Pancreas (tissue), 10 donors: Measurements from ENCODE around the gene B3GALT4. TPM values are rescaled to one million over a fixed set of nuclear protein-coding genes. Genes with fewer than 3 reads are reported as not detected.

Source experiments
- ATAC-seq, 4 donors: fragments of 200-7000 bp; cut with Tn5 transposase; one replicate each; pipeline versions ENCODE4 v1.8.0 to v1.9.1; 2020; ENCODE audit warnings: mild to moderate bottlenecking in 4 of 4, moderate library complexity in 4 of 4
- DNase-seq, 6 donors: peaks; one replicate each; pipeline ENCODE4 v3.0.0-alpha.2; 2020
- FAIRE-seq: peaks from 2 replicates; lab custom pipeline; 2012; peaks lifted over from hg19 to GRCh38; lab: Jason Lieb, UNC
- H3K27ac ChIP-seq, 4 donors: fragments of 200-600 bp; sonication (generic); 1 replicate in 3 of 4; 2 replicates in 1 of 4; pipeline versions ENCODE4 v1.5.0 to v1.8.0; 2020
- H3K27me3 ChIP-seq, 4 donors: fragments of 200-600 bp; one replicate each; pipeline ENCODE4 v1.8.0; 2021
- H3K36me3 ChIP-seq, 3 donors: fragments of 200-600 bp; sonication (generic) in 1 of 3; one replicate each; pipeline versions ENCODE4 v1.5.0 to v1.8.0; 2020 to 2021
- H3K4me1 ChIP-seq, 3 donors: fragments of 200-600 bp; one replicate each; pipeline ENCODE4 v1.8.0; 2021
- H3K4me3 ChIP-seq, 4 donors: fragments of 200-600 bp; sonication (generic) in 2 of 4; one replicate each; pipeline versions ENCODE4 v1.5.0 to v1.8.0; 2020 to 2021
- H3K9me3 ChIP-seq, 4 donors: fragments of 200-600 bp; one replicate each; pipeline ENCODE4 v1.8.0; 2021
- WGBS, 2 donors: extraction: QIAGEN DNeasy Blood & Tissue Kit; methylation state at CpG; one replicate each; pipeline ENCODE4 v1.1.7; 2013; 5-methylcytosine and 5-hydroxymethylcytosine counted together
- intact Hi-C, 3 donors: fragments of 100-400 bp; cut with DNase I; formaldehyde crosslinking; loops; one replicate each; pipeline versions ENCODE4 v1.11.1 to v1.14.2; 2022
- polyA plus RNA-seq, 2 donors: library from polyadenylated mRNA; stranded (reverse); fragments of 200-250 nt; gene quantifications; one replicate each; pipeline ENCODE4 v1.2.3, GENCODE V29; 2013
- total RNA-seq, 6 donors: library from RNA; stranded (reverse); fragmentation: NEBNext Ultra II Directional in 4 of 6; extraction: Animal tissue kit (Norgen Biotek cat#: 25700) in 4 of 6; gene quantifications; one replicate each; pipeline versions ENCODE4 v1.2.1 to v1.2.4, GENCODE V29; 2021 to 2023
- TF ChIP-seq, protein P1 (sequence below), 4 donors: fragments of 200-600 bp; sonication (generic) in 3 of 4; IDR thresholded peaks; one replicate each; pipeline versions ENCODE4 v1.5.0 to v1.8.0; 2021; ENCODE audit warnings: antibody characterized with exemption in 4 of 4
- donor health status: healthy with polysubstance abuse.
- donor health status: DM: no; HTN: no; CAD: no; lungs with moderate emphysema.
- donor health status: DM: no; HTN: no; CAD: no.
- donor health status: control.
- donor health status: control.
- donor health status: Bipolar disorder and iron deficiency.
- donor health status: DM: yes; HTN: yes; CAD: no.
- donor health status: DM: no; HTN: no; CAD: no.
- donor health status: DM: no; HTN: no; CAD: no.
- donor health status: DM: yes; HTN: yes; CAD: no.

The B3GALT4 gene
- total and polyA plus RNA-seq, 8 donors, result 2.1 to 8.7 (median 2.9) TPM

DNA sequence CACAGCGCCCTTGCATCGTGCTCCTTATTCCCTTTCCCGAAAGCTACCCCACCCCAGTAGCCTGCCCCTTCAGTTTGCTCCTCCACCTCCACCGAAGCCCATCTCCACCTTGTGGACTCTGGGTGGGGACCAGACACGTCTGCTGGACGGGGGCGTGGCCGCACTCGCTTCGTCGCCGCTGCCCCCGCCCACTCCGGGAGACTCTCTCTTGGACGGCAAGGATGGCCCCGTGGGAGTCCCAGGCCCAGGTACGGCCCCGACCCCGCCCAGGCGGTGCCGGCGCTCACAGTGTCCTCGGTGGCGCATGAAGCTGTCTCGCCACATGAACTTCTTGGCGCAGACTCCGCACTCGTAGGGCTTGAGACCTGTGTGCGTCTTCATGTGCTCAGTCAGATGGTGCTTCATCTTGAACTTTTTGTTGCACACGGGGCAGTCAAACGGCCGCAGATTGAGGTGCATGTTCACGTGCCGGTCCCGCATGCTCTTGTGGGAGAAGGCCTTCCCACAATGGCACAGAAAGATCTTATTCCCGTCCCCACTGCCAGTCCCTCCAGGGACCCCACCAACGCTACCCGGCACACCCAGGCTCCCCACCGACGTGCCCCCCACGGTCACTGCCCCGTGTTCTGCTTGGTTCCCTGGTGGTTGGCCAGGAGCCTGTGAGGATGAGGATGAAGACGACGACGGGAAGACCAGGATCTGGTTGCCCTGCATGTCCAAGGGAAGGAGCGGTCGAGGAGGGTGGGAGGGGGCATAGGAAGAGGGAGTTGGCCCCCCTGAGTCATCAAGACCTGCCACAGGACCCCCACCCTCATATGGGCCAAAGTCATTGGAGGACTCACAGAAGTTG is 38.2 kb downstream of the B3GALT4 start:
- Histone ChIP-seq H3K36me3 (peaks cover 0 to 10% (median 0%) of the 10 kb centered on the region in 3 donors), H3K4me1 (peaks cover 6 to 42% (median 10%) of the 10 kb centered on the region in 3 donors), H3K4me3 (peak overlapping the region in 2 of 4 donors; percentile 82 to 89), H3K27me3 (no peaks in the 10 kb centered on the region), H3K27ac (peak overlapping the region; percentile 80 to 97 (median 92)), H3K9me3 (no peaks in the 10 kb centered on the region)
- TF ChIP-seq, protein P1, sequence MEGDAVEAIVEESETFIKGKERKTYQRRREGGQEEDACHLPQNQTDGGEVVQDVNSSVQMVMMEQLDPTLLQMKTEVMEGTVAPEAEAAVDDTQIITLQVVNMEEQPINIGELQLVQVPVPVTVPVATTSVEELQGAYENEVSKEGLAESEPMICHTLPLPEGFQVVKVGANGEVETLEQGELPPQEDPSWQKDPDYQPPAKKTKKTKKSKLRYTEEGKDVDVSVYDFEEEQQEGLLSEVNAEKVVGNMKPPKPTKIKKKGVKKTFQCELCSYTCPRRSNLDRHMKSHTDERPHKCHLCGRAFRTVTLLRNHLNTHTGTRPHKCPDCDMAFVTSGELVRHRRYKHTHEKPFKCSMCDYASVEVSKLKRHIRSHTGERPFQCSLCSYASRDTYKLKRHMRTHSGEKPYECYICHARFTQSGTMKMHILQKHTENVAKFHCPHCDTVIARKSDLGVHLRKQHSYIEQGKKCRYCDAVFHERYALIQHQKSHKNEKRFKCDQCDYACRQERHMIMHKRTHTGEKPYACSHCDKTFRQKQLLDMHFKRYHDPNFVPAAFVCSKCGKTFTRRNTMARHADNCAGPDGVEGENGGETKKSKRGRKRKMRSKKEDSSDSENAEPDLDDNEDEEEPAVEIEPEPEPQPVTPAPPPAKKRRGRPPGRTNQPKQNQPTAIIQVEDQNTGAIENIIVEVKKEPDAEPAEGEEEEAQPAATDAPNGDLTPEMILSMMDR (IDR thresholded peaks at IDR 0.05), result no peak
- ATAC-seq, result no peak
- no peak for FAIRE-seq
- DNase-seq, result peak; percentile 27 to 77 (median 58)
- intact Hi-C loops, result no loop called here
- 35 to 44% methylated on average over 47 of the region's 47 CpGs for WGBS, 2 donors

DNA sequence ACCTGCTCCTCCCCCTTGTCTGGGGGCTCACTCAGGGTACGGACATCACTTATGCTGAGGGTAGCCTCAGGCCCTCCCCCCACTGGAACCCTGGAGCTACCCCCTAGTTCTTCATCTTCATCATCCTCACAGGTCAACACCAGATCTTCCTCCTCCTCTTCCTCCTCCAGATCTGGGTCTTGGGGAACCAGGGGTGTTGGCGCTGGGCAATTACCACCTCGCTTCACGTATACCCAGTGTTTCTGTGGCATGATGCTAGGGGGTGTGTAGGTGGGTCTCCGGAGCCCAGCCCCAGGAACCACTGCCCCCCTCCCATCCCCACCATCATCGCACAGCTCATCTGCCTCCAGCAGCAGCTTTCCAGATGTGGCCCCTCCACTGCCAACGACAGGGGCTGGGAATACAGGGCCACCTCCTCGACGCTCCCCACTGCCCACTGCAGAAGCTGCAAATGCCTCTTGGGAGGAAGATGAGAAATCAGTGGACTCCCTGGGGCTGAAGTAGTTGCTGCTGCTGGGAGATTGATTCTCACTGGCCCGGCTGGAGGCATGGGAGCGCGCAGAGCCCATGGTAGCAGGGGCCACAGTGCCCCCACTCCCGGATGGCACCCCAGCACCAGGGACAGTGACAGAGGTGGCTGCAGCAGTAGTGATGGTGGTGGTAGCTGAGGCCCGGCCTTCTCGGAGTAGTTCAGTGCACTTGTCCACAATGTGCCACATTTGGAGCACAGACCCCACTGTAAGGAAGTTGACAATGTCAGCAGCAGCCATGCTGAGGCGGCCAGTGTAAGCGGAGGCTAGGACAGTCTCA is 39.1 kb downstream of the B3GALT4 start:
- TF ChIP-seq, protein P1 (IDR thresholded peaks at IDR 0.05), result no peak
- 85 to 87% methylated on average over 16 to 17 of the region's 17 CpGs for WGBS, 2 donors
- H3K4me3 ChIP-seq, result no peak overlapping the region
- intact Hi-C loops, result no loop called here
- H3K27me3 ChIP-seq, result no peaks in the 10 kb centered on the region
- DNase-seq, result peak in 5 of 6 donors; percentile 18 to 68 (median 38)
- peaks cover 6 to 46% (median 10%) of the 10 kb centered on the region in 3 donors for H3K4me1 ChIP-seq
- H3K36me3 ChIP-seq, result peaks cover 0 to 18% (median 0%) of the 10 kb centered on the region in 3 donors
- FAIRE-seq, result no peak
- H3K9me3 ChIP-seq, result no peaks in the 10 kb centered on the region
- no peak for ATAC-seq
- H3K27ac ChIP-seq, result peak overlapping the region in 1 of 4 donors; percentile 1

DNA sequence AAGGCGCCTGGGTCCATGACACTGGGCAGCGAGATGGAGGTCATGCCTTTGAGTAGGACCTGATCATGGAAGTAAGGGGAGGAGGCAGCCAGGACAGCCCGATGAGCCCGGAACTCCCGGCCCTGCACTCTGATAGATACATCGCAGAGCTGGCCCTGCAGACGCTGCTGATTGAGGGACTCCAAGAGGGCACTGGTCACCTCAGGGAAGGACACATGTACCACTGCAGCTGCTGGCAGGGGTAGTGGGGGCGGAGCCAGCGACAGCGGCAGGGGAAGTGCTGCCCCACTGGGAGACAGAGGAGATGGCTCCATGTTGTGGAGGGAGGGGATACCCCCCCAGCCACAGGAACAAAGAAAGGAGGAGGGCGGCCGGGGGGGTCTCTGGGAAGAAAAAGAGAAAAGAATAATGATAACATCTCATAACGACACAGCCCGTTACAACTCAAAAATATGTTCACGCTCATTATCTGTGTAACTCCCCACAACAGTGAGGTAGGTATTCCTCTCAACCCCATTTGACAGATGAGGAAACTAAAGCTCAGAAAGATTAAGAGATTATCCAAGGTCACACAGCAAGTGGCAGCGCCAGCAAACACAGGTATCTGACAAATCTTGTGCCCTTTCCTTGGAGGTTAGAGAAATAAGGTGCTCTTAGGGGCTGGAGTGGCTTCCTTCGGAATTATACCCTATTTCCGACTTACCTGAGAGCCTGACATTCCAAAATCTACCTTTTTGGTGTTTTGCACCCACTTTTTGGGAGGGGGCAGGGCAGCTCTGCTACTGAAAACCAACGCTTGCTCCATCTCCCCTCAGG is 39.9 kb downstream of the B3GALT4 start:
- peak overlapping the region in 3 of 4 donors; percentile 12 to 53 (median 37) for H3K4me3 ChIP-seq
- peaks cover 0 to 19% (median 0%) of the 10 kb centered on the region in 3 donors for H3K36me3 ChIP-seq
- peak overlapping the region in 1 of 4 donors; percentile 72 for H3K27ac ChIP-seq
- DNase-seq, result peak in 5 of 6 donors; percentile 44 to 84 (median 52)
- ATAC-seq, result no peak
- intact Hi-C loops, result no loop called here
- FAIRE-seq, result no peak
- WGBS, 2 donors, result 65 to 69% methylated on average over 19 of the region's 19 CpGs
- H3K9me3 ChIP-seq, result no peaks in the 10 kb centered on the region
- TF ChIP-seq, protein P1 (IDR thresholded peaks at IDR 0.05), result no peak
- H3K27me3 ChIP-seq, result no peaks in the 10 kb centered on the region
- H3K4me1 ChIP-seq, result peaks cover 6 to 47% (median 15%) of the 10 kb centered on the region in 3 donors

DNA sequence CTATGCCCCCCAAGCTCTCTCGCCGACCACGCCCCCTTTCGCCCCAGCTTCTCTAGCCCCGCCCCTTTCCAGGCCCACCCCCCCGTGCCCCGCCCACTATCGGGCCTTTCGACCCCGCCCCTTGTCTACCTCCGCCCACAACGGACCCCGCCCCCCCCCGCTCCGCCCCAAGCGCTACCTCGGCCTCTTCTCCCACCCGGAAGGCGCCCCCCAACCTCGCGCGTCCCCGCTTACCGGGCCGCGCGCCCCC is 40.4 kb downstream of the B3GALT4 start:
- TF ChIP-seq, protein P1 (IDR thresholded peaks at IDR 0.05), result no peak
- intact Hi-C loops, result no loop called here
- Histone ChIP-seq H3K27ac (peak overlapping the region; percentile 51 to 82 (median 66)), H3K36me3 (peaks cover 0 to 19% (median 0%) of the 10 kb centered on the region in 3 donors), H3K27me3 (no peaks in the 10 kb centered on the region), H3K9me3 (no peaks in the 10 kb centered on the region), H3K4me3 (peak overlapping the region; percentile 1 to 53 (median 25)), H3K4me1 (peaks cover under 1 to 45% (median 18%) of the 10 kb centered on the region in 3 donors)
- DNase-seq, result peak in 2 of 6 donors; percentile 79 to 84
- 2 to 4% methylated on average over 7 to 27 of the region's 27 CpGs for WGBS, 2 donors
- FAIRE-seq, result no peak
- peak; percentile 0 to 10 (median 2) for ATAC-seq
